Measurements from ENCODE around the gene HMGXB3.
"Not testable (repeated sequence)": the region's sequence is repeated elsewhere in the genome, so short reads cannot be mapped to it uniquely, and the experiment has no call there.

The HMGXB3 gene

DNA sequence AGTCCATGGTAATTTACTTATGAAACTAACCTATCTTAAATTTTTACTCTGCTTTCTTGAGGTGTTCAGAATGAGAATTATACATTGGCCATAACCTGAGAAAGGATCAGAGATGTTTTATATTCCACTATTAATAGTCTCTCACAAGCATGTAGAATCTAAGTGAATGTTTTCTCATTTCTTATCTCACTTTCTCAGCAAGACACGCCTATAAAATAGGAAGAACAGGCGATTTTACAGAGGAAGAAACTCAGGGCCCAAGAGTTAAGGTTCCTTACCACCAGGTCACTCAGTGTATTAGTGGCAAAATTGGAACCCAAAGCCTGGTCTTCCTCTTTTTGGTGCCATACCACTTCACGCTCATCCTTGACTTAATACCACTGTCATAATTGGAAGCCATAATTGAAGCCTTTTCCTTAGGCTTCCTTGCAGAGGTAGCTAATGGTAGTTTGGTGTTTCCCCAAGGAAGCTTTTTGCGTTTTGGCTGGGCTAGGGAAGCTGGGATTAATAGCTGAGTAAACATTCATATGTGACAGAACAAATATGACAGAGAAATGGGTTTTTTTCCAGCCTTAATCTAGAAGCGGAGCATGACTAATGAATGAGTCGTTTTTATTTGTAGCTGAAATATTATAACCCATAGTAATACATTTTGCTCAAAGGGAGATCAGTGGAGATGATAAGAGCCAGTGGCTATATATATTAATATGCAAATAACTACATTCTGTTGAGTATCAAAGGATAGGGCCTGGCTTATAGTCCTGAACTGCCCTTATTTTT lies 16.9 kb downstream of the HMGXB3 start:
- H3K4me1 ChIP-seq (ENCODE audit: insufficient read depth, low read length), result no peaks in the 10 kb centered on the region
- no peaks in the 10 kb centered on the region for H3K27me3 ChIP-seq (ENCODE audit: insufficient read depth, low read length)
- H3K36me3 ChIP-seq (ENCODE audit: insufficient read depth, low read length), result peaks cover 87% of the 10 kb centered on the region
- H2AFZ ChIP-seq (ENCODE audit: low read depth, low read length), result no peak overlapping the region
- no peak overlapping the region for H3K4me3 ChIP-seq (ENCODE audit: low read length)
- H3K9me3 ChIP-seq (ENCODE audit: low read length), result peaks cover 14% of the 10 kb centered on the region

DNA sequence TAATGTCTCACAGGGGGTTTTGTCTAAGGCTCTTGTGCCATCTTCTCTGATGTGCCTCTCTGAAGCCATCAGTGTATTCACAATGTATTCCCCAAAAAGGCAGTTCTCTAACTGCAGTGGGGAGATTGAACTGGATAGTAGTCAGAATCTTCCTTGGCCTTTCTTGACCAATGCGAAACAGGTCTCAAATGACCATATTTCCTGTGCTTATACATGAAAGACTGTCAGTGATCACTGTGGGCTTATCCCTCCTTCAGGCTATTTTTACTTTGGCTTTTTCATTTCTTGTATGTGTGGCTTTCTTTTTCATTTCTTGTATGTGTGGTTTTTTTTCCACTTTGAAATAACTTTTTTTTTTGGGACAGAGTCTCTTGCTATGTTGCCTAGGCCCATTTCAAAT lies 19.7 kb downstream of the HMGXB3 start:
- Histone ChIP-seq H3K4me3 (ENCODE audit: low read length) (no peak overlapping the region), H3K36me3 (ENCODE audit: insufficient read depth, low read length) (peaks cover 81% of the 10 kb centered on the region), H3K27me3 (ENCODE audit: insufficient read depth, low read length) (no peaks in the 10 kb centered on the region), H2AFZ (ENCODE audit: low read depth, low read length) (no peak overlapping the region), H3K4me1 (ENCODE audit: insufficient read depth, low read length) (no peaks in the 10 kb centered on the region), H3K9me3 (ENCODE audit: low read length) (peaks cover 3% of the 10 kb centered on the region)

DNA sequence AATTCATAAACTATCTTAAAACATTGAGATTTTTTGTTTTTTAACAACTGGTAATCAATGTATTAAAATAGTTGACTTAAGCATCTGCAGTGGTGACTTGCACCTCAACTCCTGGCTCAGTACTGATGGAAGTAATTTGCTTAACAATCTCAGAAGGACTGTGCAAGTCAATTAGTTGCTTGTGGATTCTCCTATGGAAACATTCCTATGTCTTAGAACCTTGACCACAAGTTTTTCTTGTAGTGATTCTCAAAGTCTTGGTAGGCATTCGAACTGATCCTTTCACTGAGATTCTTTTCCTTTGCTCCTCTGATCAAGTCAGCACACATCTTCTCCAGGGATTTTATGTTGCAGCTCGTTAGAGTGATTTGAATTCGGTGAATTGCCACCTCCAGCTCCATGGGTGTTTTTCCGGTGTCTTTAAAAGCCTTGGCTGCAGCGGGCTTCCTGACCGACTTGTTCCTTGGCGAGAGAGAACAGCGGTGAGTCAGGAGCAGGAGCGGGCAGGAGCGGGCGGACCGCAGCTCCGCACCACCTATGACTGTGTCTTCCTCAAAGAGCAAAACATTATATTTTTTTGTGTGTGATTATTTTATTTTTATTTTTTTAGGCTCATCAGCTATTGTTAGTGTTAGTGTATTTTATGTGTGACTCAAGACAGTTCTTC lies 21.1 kb downstream of the HMGXB3 start:
- H3K9me3 ChIP-seq (ENCODE audit: low read length), result no peaks in the 10 kb centered on the region
- H3K27me3 ChIP-seq (ENCODE audit: insufficient read depth, low read length), result no peaks in the 10 kb centered on the region
- H2AFZ ChIP-seq (ENCODE audit: low read depth, low read length), result no peak overlapping the region
- H3K4me1 ChIP-seq (ENCODE audit: insufficient read depth, low read length), result no peaks in the 10 kb centered on the region
- peaks cover 76% of the 10 kb centered on the region for H3K36me3 ChIP-seq (ENCODE audit: insufficient read depth, low read length)
- H3K4me3 ChIP-seq (ENCODE audit: low read length), result no peak overlapping the region

DNA sequence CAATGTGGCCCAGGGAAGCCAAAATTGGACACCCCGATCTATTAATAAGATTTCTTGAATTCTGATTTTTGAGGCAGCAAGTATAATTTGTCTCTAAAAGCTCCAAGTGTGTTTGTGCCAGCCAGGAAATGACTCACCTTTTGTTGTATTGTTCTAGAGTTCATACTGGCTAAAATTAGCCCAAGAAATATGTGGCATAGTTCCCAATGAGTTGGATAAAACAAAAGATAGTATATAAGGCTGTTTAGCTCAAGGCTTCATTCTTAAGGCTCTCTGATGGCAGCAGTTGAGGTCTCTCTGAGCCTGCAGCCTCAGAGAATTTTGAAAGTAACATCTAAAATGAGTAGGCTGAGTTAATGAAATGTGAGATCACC lies 21.6 kb downstream of the HMGXB3 start:
- H3K9me3 ChIP-seq (ENCODE audit: low read length), result no peaks in the 10 kb centered on the region
- H3K36me3 ChIP-seq (ENCODE audit: insufficient read depth, low read length), result peaks cover 78% of the 10 kb centered on the region
- H3K4me3 ChIP-seq (ENCODE audit: low read length), result no peak overlapping the region
- no peaks in the 10 kb centered on the region for H3K27me3 ChIP-seq (ENCODE audit: insufficient read depth, low read length)
- no peak overlapping the region for H2AFZ ChIP-seq (ENCODE audit: low read depth, low read length)
- H3K4me1 ChIP-seq (ENCODE audit: insufficient read depth, low read length), result no peaks in the 10 kb centered on the region

DNA sequence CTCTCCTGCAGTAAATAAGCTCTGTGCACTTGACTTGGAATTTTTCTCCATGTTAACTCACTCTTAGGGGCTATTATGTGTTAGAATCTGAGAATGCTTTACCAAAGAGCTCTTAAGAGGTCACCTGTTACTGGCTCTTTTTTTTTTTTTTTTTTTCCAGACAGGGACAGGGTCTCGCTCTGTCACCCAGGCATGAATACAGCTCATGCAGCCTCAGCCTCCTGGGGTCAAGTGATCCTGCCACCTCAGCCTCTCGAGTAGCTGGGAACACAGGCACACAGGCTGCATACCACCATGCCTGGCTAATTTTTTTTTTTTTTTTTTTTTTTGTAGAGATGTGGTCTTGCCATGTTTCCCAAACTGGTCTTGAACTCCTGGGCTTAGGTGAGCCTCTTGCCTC lies 22.1 kb downstream of the HMGXB3 start:
- Histone ChIP-seq H3K27me3 (ENCODE audit: insufficient read depth, low read length) (no peaks in the 10 kb centered on the region), H3K36me3 (ENCODE audit: insufficient read depth, low read length) (peaks cover 77% of the 10 kb centered on the region)

DNA sequence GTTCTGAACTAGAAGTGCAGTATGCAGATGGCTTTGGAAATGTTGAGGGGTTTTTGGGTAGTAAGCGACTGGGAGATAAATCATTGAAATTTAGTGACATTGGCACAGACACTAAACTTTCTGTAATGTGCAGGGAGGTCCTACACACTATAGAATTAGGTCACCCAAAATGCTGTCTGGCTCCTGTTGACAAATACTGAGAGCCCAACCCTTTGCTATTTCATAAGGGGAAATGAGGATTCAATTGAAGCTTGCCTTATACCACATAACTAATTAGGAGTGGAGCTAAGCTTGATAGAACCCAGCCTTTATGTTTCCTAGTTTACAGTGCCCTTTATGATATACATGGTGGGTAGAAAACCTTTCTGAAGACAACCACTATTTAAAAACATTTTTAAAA lies 22.6 kb downstream of the HMGXB3 start:
- Histone ChIP-seq H3K9me3 (ENCODE audit: low read length) (no peaks in the 10 kb centered on the region), H2AFZ (ENCODE audit: low read depth, low read length) (no peak overlapping the region), H3K27me3 (ENCODE audit: insufficient read depth, low read length) (no peaks in the 10 kb centered on the region), H3K4me3 (ENCODE audit: low read length) (no peak overlapping the region), H3K4me1 (ENCODE audit: insufficient read depth, low read length) (no peaks in the 10 kb centered on the region), H3K36me3 (ENCODE audit: insufficient read depth, low read length) (peaks cover 77% of the 10 kb centered on the region)

More for the DNA sequence above, 22.1 kb downstream of the HMGXB3 start:
- Histone ChIP-seq H2AFZ (ENCODE audit: low read depth, low read length) (no peak overlapping the region), H3K4me3 (ENCODE audit: low read length) (no peak overlapping the region), H3K9me3 (ENCODE audit: low read length) (no peaks in the 10 kb centered on the region), H3K4me1 (ENCODE audit: insufficient read depth, low read length) (no peaks in the 10 kb centered on the region)

DNA sequence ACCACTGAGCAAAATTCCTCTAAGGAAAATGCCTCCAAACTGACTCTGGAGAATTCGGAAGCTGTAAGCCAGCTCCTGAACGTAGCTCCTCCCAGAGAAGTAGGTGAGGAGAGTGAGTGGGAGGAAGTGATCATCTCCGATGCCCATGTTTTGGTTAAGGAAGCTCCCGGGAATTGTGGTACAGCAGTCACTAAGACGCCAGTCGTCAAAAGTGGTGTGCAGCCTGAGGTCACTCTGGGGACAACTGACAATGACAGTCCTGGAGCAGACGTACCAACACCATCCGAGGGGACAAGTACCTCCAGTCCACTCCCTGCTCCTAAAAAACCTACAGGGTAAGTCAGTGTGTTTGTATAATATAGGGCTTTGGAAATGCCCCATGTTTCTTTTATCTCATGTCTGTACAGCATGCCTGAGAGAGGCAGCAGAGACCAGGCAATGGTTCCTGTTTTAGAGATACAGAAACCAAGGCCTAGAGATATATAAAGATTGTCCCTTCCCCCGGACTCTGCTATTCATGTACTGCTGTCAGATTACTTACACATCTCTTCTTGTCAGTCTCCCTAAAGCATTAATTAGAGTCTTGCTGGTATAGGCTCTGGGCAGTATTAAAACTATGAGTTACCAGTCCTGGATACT lies 23.9 kb downstream of the HMGXB3 start:
- H3K9me3 ChIP-seq (ENCODE audit: low read length), result no peaks in the 10 kb centered on the region
- H3K27me3 ChIP-seq (ENCODE audit: insufficient read depth, low read length), result no peaks in the 10 kb centered on the region
- no peak overlapping the region for H3K4me3 ChIP-seq (ENCODE audit: low read length)
- H2AFZ ChIP-seq (ENCODE audit: low read depth, low read length), result no peak overlapping the region
- H3K4me1 ChIP-seq (ENCODE audit: insufficient read depth, low read length), result no peaks in the 10 kb centered on the region
- H3K36me3 ChIP-seq (ENCODE audit: insufficient read depth, low read length), result peaks cover 70% of the 10 kb centered on the region

DNA sequence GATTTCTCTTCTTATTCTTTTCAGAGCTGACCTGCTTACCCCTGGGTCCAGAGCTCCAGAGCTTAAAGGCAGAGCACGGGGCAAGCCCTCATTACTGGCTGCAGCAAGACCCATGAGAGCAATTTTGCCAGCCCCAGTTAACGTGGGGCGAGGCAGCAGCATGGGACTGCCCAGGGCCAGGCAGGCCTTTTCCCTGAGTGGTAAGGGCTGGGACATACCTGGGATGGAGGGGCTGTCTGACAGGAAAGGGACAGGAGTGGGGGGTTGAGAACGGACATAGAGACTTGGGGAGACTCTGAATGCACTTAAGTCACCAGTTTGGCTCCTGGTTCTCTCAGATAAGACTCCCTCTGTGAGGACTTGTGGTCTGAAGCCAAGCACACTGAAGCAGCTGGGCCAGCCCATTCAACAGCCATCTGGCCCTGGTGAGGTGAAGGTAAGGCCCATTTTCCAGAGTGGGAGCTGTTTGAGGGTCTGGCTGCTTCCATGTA lies 26.2 kb downstream of the HMGXB3 start:
- H3K36me3 ChIP-seq (ENCODE audit: insufficient read depth, low read length), result peaks cover 69% of the 10 kb centered on the region
- no peaks in the 10 kb centered on the region for H3K4me1 ChIP-seq (ENCODE audit: insufficient read depth, low read length)
- H3K4me3 ChIP-seq (ENCODE audit: low read length), result no peak overlapping the region

DNA sequence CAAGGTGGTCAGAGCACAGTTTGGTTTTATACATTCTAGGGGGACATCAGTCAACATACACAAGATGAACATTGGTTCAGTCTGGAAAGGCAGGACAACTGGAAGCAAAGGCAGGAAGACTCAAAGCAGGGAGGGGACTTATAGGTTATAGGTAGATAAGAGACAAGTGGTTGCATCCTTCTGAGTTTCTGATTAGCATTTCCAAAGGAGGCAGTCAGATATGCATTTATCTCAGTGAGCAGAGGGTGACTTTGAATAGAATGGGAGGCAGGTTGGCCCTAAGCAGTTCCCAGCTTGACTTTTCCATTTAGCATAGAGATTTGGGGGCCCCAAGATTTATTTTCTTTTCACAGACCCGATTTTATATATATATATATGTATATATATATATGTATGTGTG lies 27.5 kb downstream of the HMGXB3 start:
- not testable (repeated sequence) for H3K27me3 ChIP-seq (ENCODE audit: insufficient read depth, low read length); H3K4me3 ChIP-seq (ENCODE audit: low read length); H3K4me1 ChIP-seq (ENCODE audit: insufficient read depth, low read length); H2AFZ ChIP-seq (ENCODE audit: low read depth, low read length); H3K9me3 ChIP-seq (ENCODE audit: low read length)
- H3K36me3 ChIP-seq (ENCODE audit: insufficient read depth, low read length), result peaks cover 75% of the 10 kb centered on the region

More for the DNA sequence above, 26.2 kb downstream of the HMGXB3 start:
- H3K9me3 ChIP-seq (ENCODE audit: low read length), result no peaks in the 10 kb centered on the region
- no peaks in the 10 kb centered on the region for H3K27me3 ChIP-seq (ENCODE audit: insufficient read depth, low read length)
- H2AFZ ChIP-seq (ENCODE audit: low read depth, low read length), result no peak overlapping the region

DNA sequence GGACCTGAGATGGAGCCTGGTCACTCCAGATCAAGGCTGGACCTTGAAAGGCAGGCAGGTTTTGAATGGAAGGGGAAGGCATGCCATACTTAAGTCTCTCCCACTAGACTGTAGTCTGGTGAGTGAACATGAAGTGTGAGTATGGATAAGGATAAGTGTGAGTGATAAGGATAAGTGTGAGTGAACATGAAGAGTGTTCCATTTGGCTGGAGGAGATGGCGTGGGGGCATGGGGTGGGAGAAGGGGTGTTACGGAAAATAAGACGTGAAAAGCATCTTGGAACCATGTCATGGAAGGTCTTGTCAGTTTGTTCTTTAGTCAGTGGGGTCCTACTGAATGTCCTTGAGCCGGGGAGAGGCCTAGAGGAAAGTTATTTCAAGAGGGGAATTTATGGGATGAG lies 32.8 kb downstream of the HMGXB3 start:
- Histone ChIP-seq H3K27me3 (ENCODE audit: insufficient read depth, low read length) (no peaks in the 10 kb centered on the region), H3K4me3 (ENCODE audit: low read length) (no peak overlapping the region), H3K36me3 (ENCODE audit: insufficient read depth, low read length) (peaks cover 86% of the 10 kb centered on the region), H3K4me1 (ENCODE audit: insufficient read depth, low read length) (no peaks in the 10 kb centered on the region), H3K9me3 (ENCODE audit: low read length) (no peaks in the 10 kb centered on the region), H2AFZ (ENCODE audit: low read depth, low read length) (no peak overlapping the region)

DNA sequence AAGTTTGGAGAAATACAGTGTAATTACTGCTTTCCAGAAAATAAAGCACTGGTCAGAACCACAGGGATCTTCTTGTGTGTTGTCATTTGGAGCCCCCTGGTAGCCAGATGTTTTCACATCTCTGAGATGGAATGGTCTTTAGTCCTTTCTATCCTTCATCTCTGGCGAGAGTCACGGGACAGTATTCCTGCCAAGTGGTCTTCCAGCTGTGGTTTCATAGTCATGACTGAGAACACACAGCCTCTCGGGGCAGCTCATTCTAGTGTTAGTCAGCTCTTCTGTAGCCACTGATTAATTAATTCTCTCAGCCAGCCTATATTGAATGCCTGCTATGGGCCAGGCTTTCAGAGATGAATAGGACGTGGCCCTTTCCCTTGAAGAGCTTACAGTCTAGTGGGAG lies 34.1 kb downstream of the HMGXB3 start:
- Histone ChIP-seq H3K27me3 (ENCODE audit: insufficient read depth, low read length) (no peaks in the 10 kb centered on the region), H2AFZ (ENCODE audit: low read depth, low read length) (no peak overlapping the region), H3K9me3 (ENCODE audit: low read length) (no peaks in the 10 kb centered on the region), H3K4me3 (ENCODE audit: low read length) (no peak overlapping the region), H3K36me3 (ENCODE audit: insufficient read depth, low read length) (peaks cover 95% of the 10 kb centered on the region), H3K4me1 (ENCODE audit: insufficient read depth, low read length) (no peaks in the 10 kb centered on the region)

DNA sequence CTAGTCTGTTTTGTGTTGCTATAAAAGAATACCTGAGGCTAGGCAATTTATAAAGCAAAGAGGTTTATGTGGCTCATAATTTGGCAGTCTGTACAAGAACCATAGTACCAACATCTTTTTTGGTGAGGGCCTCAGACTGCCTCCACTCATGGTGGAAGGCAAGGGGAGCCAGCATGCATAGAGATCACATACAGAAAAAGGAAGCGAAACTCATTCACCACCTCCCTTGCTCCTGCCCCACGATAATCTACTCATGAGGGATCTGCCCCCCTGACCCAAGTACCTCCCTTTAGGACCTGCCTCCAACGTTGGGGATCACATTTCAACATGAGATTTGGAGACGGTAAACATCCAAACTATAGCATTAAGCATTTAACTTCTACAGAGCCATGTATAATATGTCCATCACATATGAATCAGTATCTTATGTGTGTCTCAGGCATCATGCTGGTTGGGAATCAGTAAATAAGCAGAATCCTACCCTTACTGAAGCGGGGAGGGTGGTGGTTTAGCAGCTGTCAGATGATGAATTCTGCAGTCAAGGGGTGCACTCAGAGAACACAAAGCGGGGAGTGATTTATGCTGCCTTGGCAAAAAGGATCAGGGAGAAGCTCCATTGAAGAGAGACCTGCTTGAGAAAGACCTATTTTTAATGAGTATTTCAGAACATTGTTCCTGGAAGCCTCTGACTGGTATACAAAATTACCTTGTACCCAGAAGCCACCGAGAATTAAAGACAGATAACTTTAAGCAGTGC lies 34.8 kb downstream of the HMGXB3 start:
- Histone ChIP-seq H3K9me3 (ENCODE audit: low read length) (no peaks in the 10 kb centered on the region), H3K36me3 (ENCODE audit: insufficient read depth, low read length) (peaks cover 94% of the 10 kb centered on the region), H3K4me1 (ENCODE audit: insufficient read depth, low read length) (no peaks in the 10 kb centered on the region)

DNA sequence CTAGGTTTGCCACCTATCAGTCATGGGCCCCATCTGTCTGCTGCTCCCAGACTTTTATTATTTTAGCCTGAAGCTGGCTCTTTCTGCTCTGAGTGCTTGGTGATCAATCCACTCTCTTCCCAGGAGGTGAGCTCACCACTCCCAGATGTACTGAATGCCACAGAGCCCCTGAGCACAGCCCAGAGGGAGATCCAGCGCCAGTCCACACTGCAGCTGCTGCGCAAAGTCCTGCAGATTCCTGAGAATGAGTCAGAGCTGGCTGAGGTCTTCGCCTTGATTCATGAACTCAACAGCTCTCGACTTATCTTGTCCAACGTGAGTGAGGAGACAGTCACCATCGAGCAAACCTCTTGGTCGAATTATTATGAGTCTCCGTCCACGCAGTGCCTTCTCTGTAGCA lies 36.0 kb downstream of the HMGXB3 start:
- H3K27me3 ChIP-seq (ENCODE audit: insufficient read depth, low read length), result no peaks in the 10 kb centered on the region
- peaks cover 94% of the 10 kb centered on the region for H3K36me3 ChIP-seq (ENCODE audit: insufficient read depth, low read length)
- H3K4me3 ChIP-seq (ENCODE audit: low read length), result no peak overlapping the region
- H2AFZ ChIP-seq (ENCODE audit: low read depth, low read length), result no peak overlapping the region
- H3K9me3 ChIP-seq (ENCODE audit: low read length), result no peaks in the 10 kb centered on the region
- H3K4me1 ChIP-seq (ENCODE audit: insufficient read depth, low read length), result no peaks in the 10 kb centered on the region

More for the DNA sequence above, 34.8 kb downstream of the HMGXB3 start:
- H3K27me3 ChIP-seq (ENCODE audit: insufficient read depth, low read length), result no peaks in the 10 kb centered on the region
- no peak overlapping the region for H2AFZ ChIP-seq (ENCODE audit: low read depth, low read length)
- no peak overlapping the region for H3K4me3 ChIP-seq (ENCODE audit: low read length)

Measured in neuron (in vitro differentiated cells).